HT-29 (cell line): ENCODE data around the gene CABCOCO1. TPM values are rescaled to one million over a fixed set of nuclear protein-coding genes. Genes with fewer than 3 reads are reported as not detected.

Experiments used
- DNase-seq: peaks from one replicate; pipeline ENCODE4 v3.0.0-alpha.2; 2015; ENCODE audit warnings: low spot score
- total RNA-seq: library from RNA; depleted of rRNA; stranded (reverse); fragments of >200 nt; shearing (Covaris generic); gene quantifications from 2 replicates; pipeline ENCODE4 v1.2.3, GENCODE V29; 2014

Gene CABCOCO1
- total RNA-seq, 1 experiment from 2014 or later = not detected

- no peak for DNase-seq
Observed at GRCh38 chr10:61784354-61785133, 121.8 kb downstream of the CABCOCO1 start.

- no peak for DNase-seq
Observed at GRCh38 chr10:61785473-61786105, 122.9 kb downstream of the CABCOCO1 start.

GRCh38 chr10:61786728-61787127 lies 124.0 kb downstream of the CABCOCO1 start:
- peak; percentile 23 for DNase-seq

- DNase-seq = no peak
Observed at GRCh38 chr10:61787170-61787569, 124.4 kb downstream of the CABCOCO1 start.

- no peak for DNase-seq
Observed at GRCh38 chr10:61789031-61789430, 126.3 kb downstream of the CABCOCO1 start.

DNA sequence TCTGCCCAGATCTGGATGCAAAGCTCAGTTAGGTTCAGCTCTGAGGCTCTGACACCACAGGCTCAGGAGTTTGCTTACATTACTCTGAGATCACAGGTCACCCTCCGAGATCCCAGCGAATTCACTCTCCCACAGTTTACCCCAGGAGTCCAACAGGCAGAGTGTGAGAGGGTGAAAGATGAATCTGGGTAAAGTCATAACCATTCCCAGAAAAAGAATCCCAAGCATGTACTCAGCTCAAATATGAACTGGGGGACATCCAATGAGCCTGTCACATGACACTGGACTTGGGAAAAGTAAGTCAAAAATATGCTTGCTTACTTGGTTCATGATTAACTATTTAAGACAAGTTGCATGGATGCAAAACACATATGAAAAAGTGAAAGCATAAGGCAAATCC lies 128.5 kb downstream of the CABCOCO1 start:
- no peak for DNase-seq

DNA sequence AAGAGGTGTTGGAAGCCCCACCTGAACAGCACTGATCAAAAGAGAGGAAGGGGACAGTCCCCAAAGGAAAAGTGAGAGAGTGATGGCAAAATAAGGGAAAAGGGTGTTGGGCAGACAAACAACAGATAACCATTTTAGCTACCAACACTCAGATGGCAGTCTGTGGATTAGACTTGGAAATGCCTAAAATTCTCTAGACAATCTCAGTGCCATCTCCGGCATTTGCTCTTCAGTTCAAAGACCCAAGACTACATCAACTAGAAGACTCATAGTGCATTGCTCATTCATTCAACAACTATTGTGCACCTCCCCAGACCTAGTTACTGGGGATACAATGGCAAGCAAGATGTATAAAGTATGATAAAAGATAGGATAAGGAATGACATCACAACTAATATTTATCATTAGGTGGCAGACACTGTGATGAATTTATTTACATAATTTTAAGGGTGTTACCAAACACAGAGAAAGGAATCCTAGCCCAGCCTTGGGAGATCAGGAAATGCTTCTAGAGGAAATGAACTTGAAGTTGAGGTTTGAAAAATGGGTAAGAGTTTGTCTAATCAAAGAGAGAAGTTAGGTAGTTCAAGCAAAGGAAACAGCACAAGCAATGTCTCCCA lies 129.5 kb downstream of the CABCOCO1 start:
- DNase-seq = no peak

GRCh38 chr10:61792921-61793320 lies 130.2 kb downstream of the CABCOCO1 start:
- DNase-seq = no peak

DNA sequence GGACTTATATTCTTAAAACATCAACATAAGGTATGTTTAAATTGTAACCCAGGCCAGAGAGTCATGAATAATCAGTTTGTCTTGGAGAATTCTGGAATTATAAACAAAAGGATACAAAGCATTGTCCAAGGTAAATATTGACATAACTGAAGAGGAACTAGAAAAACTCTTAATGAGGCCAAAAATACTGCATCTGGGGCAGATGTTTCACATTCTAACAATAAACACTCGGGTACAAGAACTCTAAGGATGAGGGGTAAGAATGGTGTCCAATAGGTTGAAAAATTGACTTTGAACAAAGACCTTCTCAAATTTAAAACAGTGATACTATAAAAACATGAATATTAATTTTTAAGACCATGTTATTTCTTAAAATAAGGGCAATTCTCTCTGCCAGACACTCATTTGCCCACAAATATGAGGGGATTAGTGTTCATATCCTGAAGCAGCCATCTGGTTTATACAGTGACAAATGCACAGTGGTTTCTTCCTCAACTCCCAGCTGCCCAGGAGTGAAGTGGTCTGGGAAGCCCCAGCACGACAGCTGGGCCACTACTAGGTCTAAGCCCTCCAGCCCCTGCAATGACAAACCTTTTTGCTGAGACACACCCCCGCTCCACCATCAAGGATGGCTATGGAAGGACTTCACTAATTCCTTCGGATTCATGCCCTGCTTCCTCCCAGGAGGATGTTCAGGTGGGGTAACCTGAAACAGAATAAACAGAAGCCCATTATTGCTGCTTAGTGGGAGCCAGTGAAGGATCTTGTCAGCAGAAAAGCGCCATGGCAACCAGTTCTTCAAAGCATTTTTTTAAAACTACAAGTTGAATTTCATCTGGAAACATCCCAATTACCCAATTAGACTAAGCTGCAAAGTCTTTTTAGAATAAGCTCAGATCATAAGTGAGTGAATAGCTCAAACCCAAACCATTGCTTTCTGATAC lies 131.3 kb downstream of the CABCOCO1 start:
- DNase-seq = no peak

GRCh38 chr10:61795147-61795546 lies 132.4 kb downstream of the CABCOCO1 start:
- DNase-seq = no peak

DNA sequence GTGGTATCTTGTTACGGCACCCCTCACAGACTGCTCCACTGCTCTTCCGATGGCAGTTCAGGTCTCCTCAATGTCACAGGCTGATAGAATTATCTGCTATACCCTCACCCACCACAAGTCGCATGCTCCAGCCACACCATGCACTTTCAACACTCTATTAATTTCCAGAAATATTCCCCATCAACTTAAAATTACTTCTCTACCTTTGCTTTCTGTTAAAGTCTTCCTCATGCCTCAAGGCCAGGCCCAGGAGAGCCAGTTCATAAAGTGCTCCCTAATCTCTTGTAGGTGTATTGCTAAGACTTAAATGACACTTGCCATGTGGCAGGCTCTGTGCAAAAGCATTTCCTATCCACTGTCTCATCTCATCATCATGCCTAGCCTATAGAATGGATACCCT lies 132.8 kb downstream of the CABCOCO1 start:
- peak; percentile 25 for DNase-seq

DNA sequence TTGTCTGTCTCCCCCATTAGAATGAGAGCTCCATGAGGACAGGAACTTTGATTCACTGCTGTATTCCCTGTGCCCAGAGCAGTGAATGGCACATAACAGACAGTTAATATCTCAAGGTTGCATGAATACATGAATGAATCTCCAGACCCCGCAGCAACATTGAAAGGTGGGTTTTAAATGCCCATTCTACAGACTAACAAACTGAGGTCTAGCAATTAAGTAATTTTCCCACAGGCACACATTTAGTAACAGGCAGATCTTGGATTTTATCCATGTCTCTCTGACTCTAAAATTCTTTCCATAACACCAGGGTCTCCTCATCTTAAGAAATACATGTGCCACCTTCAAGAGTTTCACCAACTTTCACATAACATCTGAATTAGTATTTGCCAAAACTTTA lies 134.1 kb downstream of the CABCOCO1 start:
- DNase-seq = no peak

GRCh38 chr10:61797304-61798153 lies 134.8 kb downstream of the CABCOCO1 start:
- no peak for DNase-seq

DNA sequence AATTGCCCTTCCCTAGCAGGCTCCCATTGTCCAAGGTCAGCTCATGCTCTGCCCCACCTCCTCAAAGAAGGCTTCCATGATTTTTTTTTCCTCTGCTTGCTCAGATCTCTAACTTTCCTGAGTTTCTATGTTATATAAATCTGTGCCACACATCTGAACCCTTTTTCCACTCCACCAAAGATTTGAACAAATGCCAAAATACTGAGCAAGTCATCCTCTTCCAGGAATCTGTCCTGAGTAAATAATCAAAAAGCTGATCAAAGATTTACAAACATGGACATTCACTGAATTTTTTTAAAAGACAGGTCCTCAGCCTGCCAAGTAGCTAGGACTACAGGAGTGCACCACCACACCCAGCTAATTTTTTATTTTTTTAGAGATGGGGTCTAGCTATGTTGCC lies 136.0 kb downstream of the CABCOCO1 start:
- no peak for DNase-seq

DNA sequence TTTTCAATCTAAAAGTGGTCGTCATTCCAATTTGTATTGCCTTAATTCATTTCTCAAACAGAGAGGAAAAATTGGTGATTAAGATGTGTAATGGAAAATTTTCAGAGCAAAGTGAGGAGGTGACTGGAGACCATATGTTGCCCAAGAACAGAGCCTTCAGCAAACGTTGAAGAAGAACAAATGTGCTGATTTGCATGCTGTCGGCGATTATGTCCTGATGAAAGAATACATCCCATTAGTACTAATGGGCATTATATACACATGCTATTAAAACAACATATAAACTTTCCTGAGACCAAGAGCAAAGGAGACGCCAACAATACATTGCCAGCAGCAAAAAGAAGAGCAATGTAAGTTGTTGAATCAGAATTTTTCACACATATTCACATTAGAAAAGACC lies 138.8 kb downstream of the CABCOCO1 start:
- no peak for DNase-seq

DNA sequence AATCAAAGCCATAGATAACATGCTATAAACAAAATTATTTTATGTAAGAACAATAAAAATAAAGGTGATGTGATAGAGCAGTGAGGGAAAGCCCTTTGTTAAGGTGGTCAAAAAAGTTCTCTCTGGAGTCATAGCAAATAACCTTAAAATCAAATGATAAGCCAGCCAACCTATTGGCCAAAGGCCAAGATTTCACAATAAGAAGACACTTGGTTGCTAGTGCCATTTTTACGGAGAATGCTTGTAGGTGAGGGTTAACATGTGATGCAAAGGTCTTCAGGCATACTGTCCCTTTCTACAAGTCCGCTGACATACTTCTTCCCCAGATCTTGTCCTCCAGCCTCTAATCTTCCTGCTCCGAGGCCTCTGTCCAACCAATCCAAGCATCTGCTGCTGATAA lies 140.5 kb downstream of the CABCOCO1 start:
- DNase-seq = no peak

- no peak for DNase-seq
Observed at GRCh38 chr10:61804414-61804813, 141.7 kb downstream of the CABCOCO1 start.

GRCh38 chr10:61805091-61805490 lies 142.4 kb downstream of the CABCOCO1 start:
- DNase-seq = no peak

DNA sequence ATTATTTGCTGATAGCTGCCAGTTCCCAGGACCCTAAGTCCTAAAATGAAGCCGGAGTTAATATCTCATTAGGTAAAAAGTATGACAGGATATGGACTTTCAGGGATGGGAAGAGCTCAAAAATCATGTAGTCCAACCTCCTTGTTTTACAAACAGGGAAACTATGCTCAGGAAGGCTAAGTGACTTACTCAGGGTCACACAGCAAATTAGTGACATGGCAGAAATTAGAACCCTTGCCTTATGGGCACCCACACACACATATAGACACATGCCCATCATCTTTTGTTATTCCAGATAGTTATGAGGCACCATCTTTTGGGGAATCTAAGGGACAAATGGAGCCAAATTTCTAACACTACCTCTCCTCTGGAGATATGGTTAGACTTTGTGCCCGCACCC lies 147.5 kb downstream of the CABCOCO1 start:
- DNase-seq = no peak

GRCh38 chr10:61812052-61812721 lies 149.5 kb downstream of the CABCOCO1 start:
- DNase-seq = no peak
